Esophagus mucosa (tissue), 1 donor: ENCODE results near the gene NME9. TPM values are rescaled to one million over a fixed set of nuclear protein-coding genes. Genes with fewer than 3 reads are reported as not detected.
A peak's percentile ranks its signal among the peaks of the same experiment; 100 is the strongest.

ENCODE experiments used
- ATAC-seq: fragments of 200-7000 bp; cut with Tn5 transposase; one replicate; pipeline ENCODE4 v1.9.1; 2020
- total RNA-seq: library from RNA; stranded (reverse); gene quantifications from one replicate; pipeline ENCODE4 v1.2.4, GENCODE V29; 2023
- donor health status: DM: yes; HTN: yes; CAD: no.

NME9 gene
- total RNA-seq, 1 donor from 2014 or later: not detected

DNA sequence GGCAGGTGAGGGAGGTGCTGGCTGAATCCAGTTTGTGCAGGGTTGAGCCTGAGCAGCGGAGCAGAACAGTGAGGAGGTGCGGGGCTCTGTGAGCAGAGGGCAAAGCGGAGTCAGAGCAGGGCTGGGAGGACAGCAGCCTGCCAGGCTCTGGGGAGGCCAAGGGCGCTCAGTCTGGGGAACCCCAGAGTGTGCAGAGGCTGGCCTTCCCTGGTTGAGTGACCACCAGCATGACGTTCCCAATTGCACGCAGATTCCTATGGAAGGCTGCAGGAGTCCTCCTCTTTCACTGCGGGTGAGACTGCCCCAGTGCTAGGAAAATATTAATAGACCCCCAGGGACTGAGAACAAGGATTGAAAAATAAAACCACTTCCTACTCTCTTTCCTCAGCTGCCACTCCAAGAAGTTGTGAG is 31.9 kb upstream of the NME9 start:
- no peak for ATAC-seq

DNA sequence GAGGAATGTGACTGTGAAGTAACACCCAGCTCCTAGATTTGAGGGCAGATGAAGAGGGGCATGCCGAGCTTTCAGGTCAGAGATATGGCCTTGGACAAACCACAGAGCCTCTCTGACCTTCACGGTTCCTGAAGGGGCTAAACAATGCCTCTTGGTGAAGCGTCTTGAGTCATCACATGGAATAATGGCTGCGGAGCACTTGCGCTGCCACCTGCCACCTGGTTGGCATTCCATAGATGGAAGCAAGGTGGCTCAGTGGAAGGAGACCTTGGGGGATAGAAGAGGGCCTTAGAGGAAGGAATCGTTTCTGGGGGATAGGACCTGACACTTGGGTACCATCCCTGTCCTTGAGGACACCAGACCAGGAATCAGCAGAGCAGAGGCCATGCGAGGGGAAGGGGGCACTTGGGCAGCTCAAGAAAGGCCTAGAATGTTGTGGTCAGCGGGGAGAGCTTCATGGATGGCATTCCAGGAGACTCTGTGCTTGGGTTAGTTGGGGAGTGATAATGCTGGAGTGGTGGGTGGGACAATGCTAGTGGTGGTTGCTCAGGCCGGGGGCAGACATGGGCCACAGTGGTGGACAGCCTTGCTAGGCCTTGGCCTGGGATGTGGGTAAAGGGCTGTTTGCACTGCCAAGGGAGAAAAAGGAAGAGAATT is 31.3 kb upstream of the NME9 start:
- no peak for ATAC-seq

DNA sequence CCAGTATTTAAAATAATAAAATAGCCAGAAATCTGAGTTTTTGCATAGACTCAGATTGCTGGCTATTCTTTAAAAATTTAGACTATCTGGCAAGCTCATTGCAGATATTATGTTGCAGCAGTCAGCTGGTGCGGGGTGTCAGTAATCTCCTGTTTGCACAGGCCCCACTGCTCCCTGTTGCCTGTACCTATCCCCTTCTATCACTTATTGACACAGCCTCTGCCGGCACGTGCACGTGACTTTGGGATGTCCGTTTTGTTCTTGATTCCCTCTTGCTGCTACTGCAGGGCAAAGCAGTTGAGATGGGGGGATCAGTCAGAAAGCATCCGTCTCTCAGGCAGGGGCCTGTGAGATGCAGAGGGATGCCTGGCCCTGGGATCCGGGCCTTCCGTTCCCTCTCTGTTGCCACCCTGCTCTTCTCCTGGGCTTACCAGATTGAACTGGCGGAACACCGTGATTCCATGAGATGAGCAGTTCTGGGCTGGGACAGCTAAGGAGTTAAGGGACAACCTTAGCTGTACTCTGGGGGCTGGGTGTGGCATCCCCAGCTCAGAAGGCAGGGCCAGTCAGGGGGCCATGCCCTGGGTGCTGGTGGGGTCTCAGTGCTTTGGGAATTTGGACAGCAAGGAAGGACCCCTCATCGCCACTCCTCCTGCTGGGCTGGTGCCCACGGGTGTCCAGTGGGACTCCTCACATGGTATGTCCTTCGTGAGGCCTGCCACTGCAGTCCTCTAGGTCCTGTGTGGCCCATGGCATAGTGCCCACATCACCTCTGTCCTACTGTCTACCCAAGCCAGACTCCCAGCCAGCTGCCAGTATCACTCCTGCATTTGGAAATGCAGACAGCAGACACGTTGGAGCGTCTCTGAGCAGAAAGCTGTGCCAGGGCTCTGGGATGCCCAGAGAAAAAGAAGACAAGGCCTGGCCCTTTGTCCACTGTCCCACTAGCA is 30.5 kb upstream of the NME9 start:
- no peak for ATAC-seq

DNA sequence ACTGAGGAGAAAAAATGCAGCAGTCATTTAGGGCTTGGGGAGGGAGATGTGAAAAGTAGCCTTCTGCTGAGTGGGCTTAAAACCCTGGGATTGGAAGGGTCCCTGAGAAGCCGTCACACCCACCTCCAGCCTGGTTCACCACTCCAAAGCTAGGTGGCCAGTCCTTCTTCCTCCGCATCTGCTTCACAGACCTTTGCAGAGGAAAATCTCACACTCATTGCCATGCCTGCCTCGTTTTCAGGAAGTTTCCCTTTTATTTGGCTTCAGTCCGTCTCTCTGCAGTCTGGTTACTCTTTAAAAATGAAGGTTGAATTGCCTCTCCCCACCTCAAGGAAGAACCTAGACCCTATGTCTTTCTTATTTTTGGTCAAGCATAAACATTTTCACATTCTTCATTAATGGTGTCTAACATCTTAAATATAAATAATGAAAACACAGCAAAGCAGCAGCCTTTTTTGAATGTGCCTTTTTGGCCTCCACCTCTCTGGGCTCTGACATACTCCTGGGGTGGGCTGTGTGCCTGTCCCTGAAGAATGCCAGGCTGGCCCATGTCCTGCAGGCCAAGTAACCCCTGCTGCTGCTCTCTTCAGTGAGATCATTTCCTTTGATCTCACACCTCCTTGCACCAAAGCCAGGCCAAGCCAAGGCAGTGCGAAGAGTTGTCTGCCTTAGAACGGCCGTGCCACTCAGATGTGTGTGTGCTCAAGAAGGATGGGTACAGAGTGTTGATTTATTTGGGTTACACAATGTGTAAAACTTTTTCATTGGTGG is 29.7 kb upstream of the NME9 start:
- no peak for ATAC-seq

DNA sequence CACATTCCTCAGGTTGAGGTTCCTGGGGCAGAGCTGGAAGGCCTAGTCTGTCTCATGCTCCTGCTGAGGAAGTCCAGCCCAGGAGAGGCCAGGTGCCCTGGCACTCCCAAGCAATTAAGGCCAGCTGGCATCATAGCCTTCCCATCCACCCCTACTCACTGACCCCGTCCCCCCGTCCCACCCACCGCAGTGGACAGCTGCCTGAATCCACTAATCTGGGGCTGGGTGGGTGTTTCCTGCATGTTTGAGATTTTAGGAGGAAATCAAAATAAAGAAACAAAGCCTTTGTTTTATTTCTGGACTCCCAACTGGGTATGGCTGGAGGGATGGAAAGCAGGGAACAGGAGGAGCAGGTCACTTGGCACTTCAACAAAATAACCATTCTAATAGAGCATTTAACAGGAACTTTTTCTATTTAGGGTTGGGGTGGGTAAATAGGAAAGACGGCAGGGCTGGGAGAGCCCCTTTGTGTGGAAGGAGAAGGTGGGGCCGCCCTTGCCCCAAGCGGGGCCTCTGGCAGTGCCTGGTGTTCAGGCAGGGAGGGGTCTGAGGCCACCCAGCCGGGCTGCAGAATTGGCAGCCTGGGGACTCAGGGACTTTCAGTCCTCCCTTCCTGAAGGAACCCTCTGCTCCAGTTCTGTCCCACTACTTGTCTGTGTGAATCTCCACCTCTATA is 27.2 kb upstream of the NME9 start:
- ATAC-seq: peak; percentile 20

DNA sequence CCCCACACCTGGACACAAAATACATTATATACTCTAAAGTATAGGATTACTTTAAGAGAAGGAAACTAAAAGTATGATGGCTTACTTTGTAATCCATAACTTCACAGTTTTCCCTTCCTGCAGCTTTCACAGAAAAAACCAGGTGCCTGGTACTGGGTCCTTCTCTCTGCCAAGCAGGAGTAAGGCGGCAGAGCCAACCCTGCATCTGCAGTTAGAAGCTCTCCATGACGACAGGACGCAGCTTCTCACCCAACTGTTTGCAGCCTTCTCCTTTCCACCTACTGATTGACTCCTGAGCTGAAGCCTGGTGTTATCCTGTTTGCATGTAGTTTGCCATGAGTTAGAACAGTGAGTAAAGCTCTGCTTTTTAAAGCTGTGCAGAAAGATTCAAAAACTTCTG is 25.4 kb upstream of the NME9 start:
- ATAC-seq: no peak

DNA sequence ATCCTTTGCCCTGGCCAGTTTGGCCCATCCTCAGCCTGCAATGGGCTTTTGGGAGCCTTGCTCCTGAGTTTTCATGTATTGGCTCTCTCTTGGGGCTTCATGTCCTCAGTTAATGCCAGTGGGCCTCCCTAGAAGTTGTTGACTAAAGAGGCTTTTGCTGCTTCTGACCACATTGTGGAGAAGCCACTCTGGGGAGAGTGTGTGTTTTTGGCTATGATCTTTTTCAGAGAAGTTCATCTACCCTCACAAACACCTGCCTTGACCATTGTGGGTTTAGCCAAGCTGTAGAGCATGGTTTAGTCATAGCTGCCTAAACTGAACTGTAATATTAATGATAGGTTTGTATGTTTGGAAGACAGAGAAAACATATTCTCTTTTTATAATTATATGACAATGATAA is 24.7 kb upstream of the NME9 start:
- ATAC-seq: no peak

DNA sequence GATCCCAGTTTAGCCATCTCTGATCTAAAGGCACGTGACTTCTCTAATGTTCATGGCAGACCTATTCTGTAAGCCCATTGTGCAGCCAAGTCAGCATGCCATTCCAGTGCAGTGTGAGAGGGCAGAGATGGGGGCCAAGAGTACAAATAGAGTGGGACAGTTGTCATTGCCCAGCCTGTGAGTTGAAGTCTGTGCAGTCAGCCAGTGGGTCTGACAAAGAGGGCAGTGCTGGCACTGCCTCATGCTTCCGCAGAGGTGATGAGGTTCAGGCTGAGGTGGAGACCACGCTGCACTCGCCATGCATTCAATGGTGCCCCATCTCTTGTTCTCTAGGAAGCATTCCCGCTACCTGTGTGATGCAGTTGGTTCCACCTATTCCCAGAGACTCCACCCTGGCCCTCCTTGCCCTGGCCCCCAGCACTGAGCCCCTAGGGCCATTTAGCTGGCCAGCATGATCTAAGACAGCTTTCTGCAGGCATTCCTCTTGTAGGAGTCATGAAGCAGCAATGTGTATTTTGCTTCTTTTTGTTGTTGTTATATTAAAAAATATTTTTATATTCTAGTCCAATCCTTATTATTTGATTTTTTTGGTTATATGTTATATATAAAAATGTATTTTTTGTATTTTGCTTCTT is 22.4 kb upstream of the NME9 start:
- no peak for ATAC-seq

DNA sequence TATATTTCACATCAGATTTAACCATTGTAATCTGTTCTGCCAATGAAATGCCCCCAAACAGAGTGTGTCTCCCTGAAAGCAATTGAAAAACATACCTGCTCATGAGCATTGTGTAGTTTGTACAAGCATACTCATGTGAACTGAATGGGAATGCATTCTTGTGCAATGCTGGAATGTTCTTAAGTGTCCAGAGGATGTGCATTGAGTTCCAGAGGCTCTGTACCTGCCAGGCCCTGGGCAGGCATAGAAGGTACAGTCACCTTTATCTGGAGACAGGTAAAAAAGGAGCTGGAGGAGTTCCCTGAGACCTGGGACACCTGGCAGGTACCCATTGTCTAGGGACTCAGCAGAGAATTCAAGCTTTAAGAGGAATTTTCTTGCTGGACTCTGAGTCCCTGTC is 21.5 kb upstream of the NME9 start:
- ATAC-seq: no peak

DNA sequence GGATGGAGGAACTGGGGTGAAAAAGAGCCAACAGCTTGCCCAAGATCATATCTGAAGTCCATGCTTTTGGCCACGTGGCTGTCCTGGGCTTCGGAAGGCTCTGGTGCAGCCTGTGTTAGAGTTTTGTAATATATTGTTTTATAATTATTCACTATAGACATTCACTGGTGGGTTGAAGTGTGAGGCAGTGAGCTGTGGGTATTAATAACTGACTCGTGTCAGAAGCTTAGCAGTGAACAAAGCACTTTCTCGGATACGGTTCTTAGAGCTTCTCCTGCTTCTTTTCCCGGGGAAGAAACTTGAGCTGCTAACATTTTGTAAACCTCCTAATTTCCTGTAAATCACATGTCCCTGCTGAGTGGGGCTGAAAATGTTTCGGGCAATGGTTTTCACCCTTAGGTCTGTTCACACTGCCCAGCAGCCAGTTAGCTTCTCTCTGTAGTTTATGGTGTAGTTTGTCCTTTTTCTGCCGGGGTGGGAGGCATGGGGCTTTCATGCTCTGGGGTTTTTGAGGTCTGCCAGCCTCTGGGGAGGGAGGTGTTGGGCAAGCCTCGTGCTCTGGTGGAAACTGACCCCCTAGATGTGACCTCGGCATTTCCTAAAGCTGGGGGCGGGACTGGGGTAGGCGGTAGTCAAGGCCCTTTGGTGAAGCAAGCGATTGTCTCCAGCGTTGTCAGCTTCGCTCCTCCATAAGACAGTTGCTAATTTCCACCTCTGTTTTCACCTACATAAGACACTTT is 20.4 kb upstream of the NME9 start:
- ATAC-seq: no peak

DNA sequence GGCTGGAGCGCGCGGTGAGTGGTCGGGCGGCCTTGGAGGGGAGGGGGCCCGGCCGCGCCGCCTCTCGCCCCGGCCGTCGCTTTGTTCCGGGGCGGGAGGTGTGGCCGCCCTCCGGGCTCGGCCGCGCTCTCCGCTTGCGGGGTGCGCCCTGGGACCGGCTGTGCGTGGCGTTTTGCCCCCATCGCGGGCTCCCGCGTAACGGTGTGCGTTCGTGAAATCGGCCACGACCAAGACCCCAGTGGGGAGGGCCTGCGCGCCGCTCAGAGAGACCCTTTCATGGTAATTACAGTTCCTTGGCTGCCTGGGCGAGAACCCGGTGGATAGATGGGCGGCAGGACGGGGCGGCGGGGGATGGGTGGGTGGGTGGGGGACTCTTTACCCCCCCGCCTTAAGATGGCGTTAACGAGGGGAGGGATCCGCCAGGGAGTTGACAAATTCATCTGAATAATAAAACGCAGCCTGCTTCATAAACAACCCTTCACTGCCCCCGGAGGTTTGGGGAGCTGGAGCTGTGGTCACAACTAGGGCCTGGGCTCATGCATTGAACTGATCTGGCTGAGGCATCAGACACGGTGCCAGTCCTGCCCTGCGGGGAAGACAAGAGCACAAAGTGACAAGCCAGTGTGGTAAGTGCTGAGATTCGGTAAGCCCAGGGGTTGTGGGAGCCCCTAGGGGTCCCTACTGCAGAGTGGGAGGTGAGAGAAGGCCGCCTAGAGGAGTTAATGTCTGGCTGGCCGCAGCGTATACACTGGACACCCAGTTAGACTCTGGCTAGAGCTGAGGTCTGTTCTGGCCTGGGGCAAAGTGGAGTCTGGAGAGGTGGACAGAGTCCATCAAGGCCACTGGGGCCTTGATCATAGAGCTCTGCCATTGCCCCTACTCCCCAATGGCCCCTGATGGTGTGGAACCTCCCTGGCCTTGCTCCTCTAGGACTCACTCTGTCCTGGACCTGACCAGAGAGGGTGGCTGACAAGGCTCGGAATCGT is 19.4 kb upstream of the NME9 start:
- no peak for ATAC-seq

DNA sequence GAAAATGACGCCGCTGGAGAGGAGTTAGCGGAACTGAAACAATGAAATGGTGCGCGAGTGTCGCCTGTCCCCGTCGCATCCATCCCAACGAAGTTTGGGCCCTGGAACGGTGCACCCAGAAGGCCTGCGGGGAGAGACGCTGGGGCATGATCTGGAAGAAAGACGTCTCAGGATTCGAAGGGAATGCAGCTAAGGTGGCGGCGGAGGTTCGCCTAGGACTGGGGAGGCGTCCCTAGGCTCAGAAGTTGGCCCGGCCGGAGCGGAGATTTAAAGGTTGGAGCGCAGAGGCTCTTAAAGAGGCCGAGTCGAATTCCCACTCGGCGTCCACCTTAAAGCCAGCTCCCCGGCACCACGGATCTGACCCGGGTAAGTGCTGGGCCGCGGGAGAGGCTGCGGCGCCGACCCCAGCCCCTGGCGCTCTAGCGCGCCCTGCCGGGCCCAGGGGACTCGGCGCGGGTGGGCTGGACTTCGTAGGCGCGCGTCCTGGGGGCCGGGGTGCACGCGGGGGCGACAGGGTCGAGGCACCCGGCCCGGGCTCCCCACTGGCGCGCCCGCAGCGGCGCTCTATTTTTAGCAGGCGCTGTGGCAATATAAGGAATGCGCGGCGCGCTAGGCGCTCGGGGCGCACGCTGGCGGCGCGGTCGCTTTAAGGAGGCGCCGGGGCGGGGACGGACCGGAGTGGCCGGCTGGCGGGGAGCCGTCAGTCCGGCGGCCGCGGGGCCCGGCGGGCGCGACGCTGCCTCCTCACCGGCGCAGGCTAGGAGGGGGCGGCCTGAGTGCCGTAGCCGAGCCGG is 18.5 kb upstream of the NME9 start, which contains the start of gene MRAS:
Gene MRAS, plus strand, starts transcription at position 620 of the 794 bp plus-strand sequence. CDS start 24,305 bp downstream, outside the sequence.
- peak; percentile 72 for ATAC-seq

DNA sequence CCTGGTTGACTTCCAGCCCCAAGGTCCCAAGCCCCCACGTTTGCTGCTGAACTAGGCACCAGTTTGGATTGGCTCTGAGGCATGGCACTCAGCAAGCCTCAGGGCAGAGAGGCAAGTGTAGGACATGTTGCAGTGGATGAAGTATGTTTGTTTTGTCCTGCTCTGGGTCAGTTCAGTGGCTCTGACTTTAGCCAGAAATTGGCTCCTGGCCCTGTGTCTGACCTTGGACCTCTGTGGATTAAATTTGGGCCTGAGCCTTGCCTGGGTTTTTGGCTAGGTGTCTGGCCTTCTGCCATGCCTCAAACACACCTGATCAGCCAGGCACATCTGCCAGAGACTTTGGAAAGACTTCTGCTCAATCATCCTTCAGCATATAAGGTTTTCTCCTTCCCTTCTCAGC is 15.1 kb upstream of the NME9 start:
- ATAC-seq: no peak

DNA sequence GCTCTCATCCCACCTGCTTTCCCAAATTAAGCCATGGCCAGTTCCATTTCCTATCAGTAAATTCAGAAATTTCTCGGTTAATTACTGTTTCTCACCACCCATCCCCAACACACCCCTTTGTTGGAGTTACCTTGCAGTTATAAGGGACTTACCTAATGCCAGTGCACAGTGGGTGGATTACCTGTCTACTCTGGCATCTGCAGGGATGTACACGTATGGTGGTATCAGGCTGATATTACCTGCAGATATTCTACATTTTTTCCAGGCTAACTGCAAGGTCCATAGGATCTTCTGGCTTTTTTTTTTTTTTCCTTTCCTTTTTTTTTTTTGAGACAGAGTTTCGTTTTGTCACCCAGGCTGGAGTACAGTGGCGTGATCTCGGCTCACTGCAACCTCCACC is 10.9 kb upstream of the NME9 start:
- no peak for ATAC-seq

DNA sequence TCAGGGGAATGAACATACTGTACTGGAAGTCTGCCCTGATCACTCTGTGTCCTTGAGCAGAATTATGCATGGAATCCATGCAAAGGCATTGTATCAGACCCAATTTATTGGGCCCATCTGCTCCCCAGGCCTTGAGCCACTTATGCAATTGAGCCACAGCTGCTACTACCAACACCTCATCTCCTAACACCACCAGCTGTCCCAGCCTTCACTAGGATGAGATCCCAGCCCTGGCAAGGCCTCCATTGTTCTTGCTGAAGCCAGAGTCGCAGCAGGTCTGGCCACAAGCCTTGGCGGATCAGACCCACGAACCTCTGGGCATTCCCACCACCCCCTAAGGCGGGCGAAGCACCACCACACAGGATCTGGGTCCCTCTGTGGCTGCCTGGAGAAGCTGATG is 9.2 kb upstream of the NME9 start:
- no peak for ATAC-seq

DNA sequence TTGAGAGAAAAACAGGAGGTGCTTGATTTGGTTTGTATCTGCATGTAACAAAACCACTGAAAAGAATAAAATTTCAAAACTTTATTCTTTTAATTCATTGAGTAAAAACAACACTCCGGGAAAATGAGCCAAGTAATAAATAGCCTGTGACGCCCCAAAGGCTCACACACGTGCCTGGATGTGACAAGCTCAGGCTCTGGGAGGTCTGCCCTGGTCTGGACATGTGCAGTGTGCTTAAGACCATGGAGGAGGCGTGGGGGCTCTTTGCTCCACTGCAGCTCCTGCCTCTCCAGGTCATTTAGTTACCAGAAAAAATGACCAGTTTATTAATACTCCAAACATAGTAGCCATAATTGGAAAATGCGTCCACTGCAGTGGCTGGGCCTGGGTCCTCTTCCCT is 8.6 kb upstream of the NME9 start:
- no peak for ATAC-seq

DNA sequence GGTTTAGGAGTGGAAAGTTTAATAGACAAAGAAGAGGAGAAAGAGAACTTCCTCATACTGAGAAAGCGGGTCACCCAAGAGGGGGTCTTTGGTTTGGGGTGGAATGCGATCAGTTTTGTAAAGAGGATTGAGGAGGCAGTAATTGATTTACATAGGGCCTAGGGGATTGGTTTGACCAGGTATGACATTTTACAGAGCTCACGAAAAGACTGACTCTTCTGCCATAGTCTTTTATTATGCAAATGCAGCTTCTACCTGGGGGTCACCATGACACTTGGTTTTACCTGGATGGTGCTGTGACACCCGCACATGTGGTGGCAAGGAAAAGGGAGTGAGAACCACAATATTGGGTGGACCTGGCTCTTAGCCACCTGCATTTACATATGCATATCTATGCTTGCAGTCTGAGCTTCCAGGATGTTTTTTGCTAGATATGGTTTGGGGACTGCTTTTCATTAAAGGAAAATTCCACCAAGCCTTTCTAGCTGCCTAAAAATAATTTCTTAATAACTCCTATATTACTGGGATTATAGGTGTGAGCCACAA is 6.9 kb upstream of the NME9 start:
- ATAC-seq: no peak

DNA sequence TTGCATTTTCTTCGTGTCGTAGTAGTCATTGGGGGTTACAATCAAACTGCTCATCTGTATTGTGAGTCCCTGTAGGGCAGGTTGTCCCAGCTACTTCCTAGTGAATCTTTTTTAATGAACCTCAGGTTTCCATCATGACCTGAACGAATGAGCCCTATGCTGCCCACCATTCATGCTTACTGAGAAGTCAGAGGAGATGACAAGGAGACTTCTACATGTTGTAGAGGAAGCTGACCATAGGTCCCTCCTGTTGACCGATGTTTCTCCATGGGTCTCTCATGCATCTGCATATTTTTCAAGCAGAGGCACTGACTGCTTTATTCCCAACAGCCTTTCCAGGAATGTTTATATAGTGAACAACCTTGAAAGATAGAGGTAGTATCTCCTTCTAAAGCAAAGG is 5.0 kb upstream of the NME9 start:
- ATAC-seq: no peak
